ENCODE data around the gene ACOT7. TPM values are rescaled to one million over a fixed set of nuclear protein-coding genes. Genes with fewer than 3 reads are reported as not detected.

Gene ACOT7, protein sequence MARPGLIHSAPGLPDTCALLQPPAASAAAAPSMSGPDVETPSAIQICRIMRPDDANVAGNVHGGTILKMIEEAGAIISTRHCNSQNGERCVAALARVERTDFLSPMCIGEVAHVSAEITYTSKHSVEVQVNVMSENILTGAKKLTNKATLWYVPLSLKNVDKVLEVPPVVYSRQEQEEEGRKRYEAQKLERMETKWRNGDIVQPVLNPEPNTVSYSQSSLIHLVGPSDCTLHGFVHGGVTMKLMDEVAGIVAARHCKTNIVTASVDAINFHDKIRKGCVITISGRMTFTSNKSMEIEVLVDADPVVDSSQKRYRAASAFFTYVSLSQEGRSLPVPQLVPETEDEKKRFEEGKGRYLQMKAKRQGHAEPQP
- total RNA-seq = 25.4 and 37.7 TPM in 2 replicates

GRCh38 chr1:6393400-6394187, at the start of gene ACOT7:
ACOT7 (minus strand) TSS chr1:6393767; CDS start chr1:6393399, 368 bp downstream.

GRCh38 chr1:6424619-6425593, 31.3 kb upstream of the ACOT7 start, which contains the start of gene ESPN:
ESPN (plus strand) TSS chr1:6424776; CDS start chr1:6424956, 180 bp downstream.

GRCh38 chr1:6419804-6420453, 26.4 kb upstream of the ACOT7 start, which contains the start of gene HES2:
HES2 (minus strand) TSS chr1:6419919; CDS start chr1:6419820, 99 bp downstream.

GRCh38 chr1:6260961-6261614, 132.5 kb downstream of the ACOT7 start, which contains the start of gene GPR153:
GPR153 (minus strand) TSS chr1:6261098; CDS start chr1:6254905, 6,193 bp downstream.

GRCh38 chr1:6243993-6244392, 149.6 kb downstream of the ACOT7 start, which contains the start of gene HES3:
HES3 (plus strand) TSS chr1:6244179; CDS start chr1:6244366, 187 bp downstream.

Other genes with a start within 250 kb of the ACOT7 start
- gene CHD5, start 213.4 kb downstream of the ACOT7 start, total RNA-seq = under 0.01 TPM in 2 replicates
- gene RPL22, start 194.2 kb downstream of the ACOT7 start, total RNA-seq = 180 and 188 TPM in 2 replicates
- gene RNF207, start 187.6 kb downstream of the ACOT7 start, total RNA-seq = 5.3 and 16.6 TPM in 2 replicates
- gene ICMT, start 157.8 kb downstream of the ACOT7 start, total RNA-seq = 68.4 and 79.7 TPM in 2 replicates
- gene HES3, start 149.6 kb downstream of the ACOT7 start, total RNA-seq = not detected in 2 replicates
- gene GPR153, start 132.7 kb downstream of the ACOT7 start, total RNA-seq = 3.0 and 4.9 TPM in 2 replicates
- gene HES2, start 26.2 kb upstream of the ACOT7 start, total RNA-seq = 0.09 and 0.14 TPM in 2 replicates
- gene ESPN, start 31.0 kb upstream of the ACOT7 start, total RNA-seq = not detected in 2 replicates
- gene TNFRSF25, start 72.4 kb upstream of the ACOT7 start, total RNA-seq = 2.0 and 2.4 TPM in 2 replicates
- 5.5 and 7.0 TPM in 2 replicates for gene PLEKHG5, start 97.9 kb upstream of the ACOT7 start, total RNA-seq
- gene NOL9, start 160.7 kb upstream of the ACOT7 start, total RNA-seq = 15.9 and 20.9 TPM in 2 replicates
- gene TAS1R1, start 161.5 kb upstream of the ACOT7 start, total RNA-seq = not detected in 2 replicates
- 14.5 and 16.0 TPM in 2 replicates for gene ZBTB48, start 186.2 kb upstream of the ACOT7 start, total RNA-seq
- 18.8 and 37.6 TPM in 2 replicates for gene KLHL21, start 209.1 kb upstream of the ACOT7 start, total RNA-seq
- gene PHF13, start 220.0 kb upstream of the ACOT7 start, total RNA-seq = 9.2 and 12.3 TPM in 2 replicates
- 21.8 and 29.1 TPM in 2 replicates for gene THAP3, start 231.1 kb upstream of the ACOT7 start, total RNA-seq